Thoracic aorta (tissue), 2 donors: ENCODE results near the gene NF2. TPM values are rescaled to one million over a fixed set of nuclear protein-coding genes. Genes with fewer than 3 reads are reported as not detected.

Source experiments
- ATAC-seq: fragments of 150-250 bp; one replicate; pipeline ENCODE4 v1.8.0; 2017; ENCODE audit warnings: low read depth; ENCODE audit not compliant: insufficient number of reproducible peaks, low FRiP score
- DNase-seq: peaks from one replicate; pipeline ENCODE4 v3.0.0-alpha.2; 2020; ENCODE audit warnings: low spot score
- H3K27ac ChIP-seq, 2 donors: fragments of 200-600 bp; sonication (generic); 1 replicate in 1 of 2; 2 replicates in 1 of 2; pipeline ENCODE4 v1.5.1; 2016; ENCODE audit warnings: mild to moderate bottlenecking in 2 of 2, moderate library complexity in 2 of 2
- H3K27me3 ChIP-seq: fragments of 200-600 bp; sonication (generic); replicated peaks from 2 replicates; pipeline ENCODE4 v1.6.0; 2016; ENCODE audit warnings: mild to moderate bottlenecking; ENCODE audit not compliant: insufficient read depth
- H3K36me3 ChIP-seq: fragments of 200-600 bp; sonication (generic); one replicate; pipeline ENCODE4 v1.5.1; 2016
- H3K4me1 ChIP-seq, 2 donors: fragments of 200-600 bp; sonication (generic); 1 replicate in 1 of 2; 2 replicates in 1 of 2; pipeline versions ENCODE4 v1.5.1 to v1.6.0; 2016; ENCODE audit warnings: low read depth in 2 of 2, mild to moderate bottlenecking in 1 of 2; ENCODE audit not compliant: control insufficient read depth in 1 of 2
- H3K4me3 ChIP-seq: fragments of 200-600 bp; sonication (generic); 2 replicates; pipeline ENCODE4 v1.5.1; 2016; ENCODE audit warnings: mild to moderate bottlenecking
- H3K9me3 ChIP-seq: fragments of 200-600 bp; sonication (generic); 2 replicates; pipeline ENCODE4 v1.5.1; 2016
- CTCF ChIP-seq: fragments of 200-600 bp; sonication (generic); IDR thresholded peaks from one replicate; pipeline ENCODE4 v1.5.1; 2019; ENCODE audit warnings: antibody characterized with exemption
- total RNA-seq, 2 donors: library from RNA; depleted of rRNA; stranded (reverse); fragments of >200 nt; gene quantifications; one replicate each; pipeline versions ENCODE4 v1.1.0 to v1.2.3, GENCODE V29; 2016

NF2 gene
- total RNA-seq, 2 donors from 2014 or later = 37.1 to 41.2 TPM

GRCh38 chr22:29710922-29711593, 107.6 kb downstream of the NF2 start:
- no peaks in the 10 kb centered on the region for H3K36me3 ChIP-seq
- no peak overlapping the region for H3K27ac ChIP-seq
- no peaks in the 10 kb centered on the region for H3K27me3 ChIP-seq
- no peaks in the 10 kb centered on the region for H3K4me1 ChIP-seq
- H3K9me3 ChIP-seq = no peaks in the 10 kb centered on the region
- no peak for ATAC-seq
- no peak for TF ChIP-seq CTCF
- H3K4me3 ChIP-seq = no peak overlapping the region
- no peak for DNase-seq

GRCh38 chr22:29712119-29712518, 108.7 kb downstream of the NF2 start:
- no peaks in the 10 kb centered on the region for H3K27me3 ChIP-seq
- no peaks in the 10 kb centered on the region for H3K9me3 ChIP-seq
- no peaks in the 10 kb centered on the region for H3K36me3 ChIP-seq
- no peak for TF ChIP-seq CTCF
- H3K4me3 ChIP-seq = no peak overlapping the region
- no peak overlapping the region for H3K27ac ChIP-seq
- DNase-seq (no peak), ATAC-seq (no peak)
- no peaks in the 10 kb centered on the region for H3K4me1 ChIP-seq

GRCh38 chr22:29713156-29713727, 109.8 kb downstream of the NF2 start:
- H3K27me3 ChIP-seq = no peaks in the 10 kb centered on the region
- H3K27ac ChIP-seq = no peak overlapping the region
- DNase-seq (no peak), ATAC-seq (no peak)
- TF ChIP-seq CTCF = no peak
- H3K4me1 ChIP-seq = no peaks in the 10 kb centered on the region
- H3K36me3 ChIP-seq = no peaks in the 10 kb centered on the region
- H3K9me3 ChIP-seq = no peaks in the 10 kb centered on the region
- H3K4me3 ChIP-seq = no peak overlapping the region

- no peaks in the 10 kb centered on the region for H3K27me3 ChIP-seq
These were observed 111.8 kb downstream of the NF2 start for GRCh38 chr22:29715240-29715639.

GRCh38 chr22:29715705-29716104, 112.3 kb downstream of the NF2 start:
- Histone ChIP-seq H3K27me3 (peaks cover under 1% of the 10 kb centered on the region), H3K36me3 (no peaks in the 10 kb centered on the region), H3K4me3 (no peak overlapping the region), H3K27ac (no peak overlapping the region), H3K9me3 (no peaks in the 10 kb centered on the region), H3K4me1 (peaks cover 0 to 5% of the 10 kb centered on the region in 2 donors)
- DNase-seq (no peak), ATAC-seq (no peak)
- TF ChIP-seq CTCF = no peak

More at GRCh38 chr22:29715240-29715639, 111.8 kb downstream of the NF2 start:
- ATAC-seq (no peak), DNase-seq (no peak)
- peaks cover 0 to under 1% of the 10 kb centered on the region in 2 donors for H3K4me1 ChIP-seq
- H3K9me3 ChIP-seq = no peaks in the 10 kb centered on the region
- no peak for TF ChIP-seq CTCF
- no peak overlapping the region for H3K27ac ChIP-seq
- no peak overlapping the region for H3K4me3 ChIP-seq
- H3K36me3 ChIP-seq = no peaks in the 10 kb centered on the region
